Activated CD4-positive, alpha-beta memory T cell treated with anti-CD3 and anti-CD28 coated beads, Interleukin-2, amount 10 ng/mL, durations not matched to agents 7 days and 5 days (primary cell): Measurements from ENCODE around the gene IQSEC2. TPM values are rescaled to one million over a fixed set of nuclear protein-coding genes. Genes with fewer than 3 reads are reported as not detected.

ENCODE experiments used
- CTCF ChIA-PET: fragments of 350-600 bp; sonication (Branson Sonifier 250); formaldehyde crosslinking; loops from one replicate; lab custom pipeline; 2021; ENCODE audit warnings: antibody characterized with exemption, inconsistent platforms; lab: Charles Lee
- POLR2A ChIA-PET: fragments of 350-600 bp; sonication (Branson Sonifier 250); formaldehyde crosslinking; loops from one replicate; lab custom pipeline; 2021; ENCODE audit warnings: antibody characterized with exemption; lab: Charles Lee
- DNase-seq: peaks from one replicate; pipeline ENCODE4 v3.0.0-alpha.2; 2020
- H3K27ac Mint-ChIP-seq: one replicate; pipeline ENCODE4 v1.8.0; 2021; ENCODE audit warnings: mild to moderate bottlenecking, mixed read lengths
- H3K27me3 Mint-ChIP-seq: one replicate; pipeline ENCODE4 v1.8.0; 2021; ENCODE audit warnings: mixed read lengths
- H3K36me3 Mint-ChIP-seq: one replicate; pipeline ENCODE4 v1.8.0; 2021; ENCODE audit warnings: low read depth, mixed read lengths
- H3K4me1 Mint-ChIP-seq: one replicate; pipeline ENCODE4 v1.8.0; 2021; ENCODE audit warnings: mixed read lengths
- H3K4me3 Mint-ChIP-seq: one replicate; pipeline ENCODE4 v1.8.0; 2021; ENCODE audit warnings: mild to moderate bottlenecking, mixed read lengths
- H3K9me3 Mint-ChIP-seq: one replicate; pipeline ENCODE4 v1.8.0; 2021; ENCODE audit warnings: mixed read lengths
- total RNA-seq, 2 experiments: library from RNA; stranded (reverse); gene quantifications; one replicate each; pipeline ENCODE4 v1.2.3, GENCODE V29; 2021

The IQSEC2 gene
- total RNA-seq, 2 experiments from 2014 or later, result 0.20 to 0.48 TPM

- H3K27ac Mint-ChIP-seq, result no peak overlapping the region
- no peaks in the 10 kb centered on the region for H3K9me3 Mint-ChIP-seq
- DNase-seq, result no peak
- no peak overlapping the region for H3K4me3 Mint-ChIP-seq
- H3K36me3 Mint-ChIP-seq, result no peaks in the 10 kb centered on the region
- POLR2A ChIA-PET, result no interaction called here
- CTCF ChIA-PET, result no interaction called here
- no peaks in the 10 kb centered on the region for H3K27me3 Mint-ChIP-seq
- peaks cover 19% of the 10 kb centered on the region for H3K4me1 Mint-ChIP-seq
These were observed 23.5 kb downstream of the IQSEC2 start for GRCh38 chrX:53257670-53258423.

DNA sequence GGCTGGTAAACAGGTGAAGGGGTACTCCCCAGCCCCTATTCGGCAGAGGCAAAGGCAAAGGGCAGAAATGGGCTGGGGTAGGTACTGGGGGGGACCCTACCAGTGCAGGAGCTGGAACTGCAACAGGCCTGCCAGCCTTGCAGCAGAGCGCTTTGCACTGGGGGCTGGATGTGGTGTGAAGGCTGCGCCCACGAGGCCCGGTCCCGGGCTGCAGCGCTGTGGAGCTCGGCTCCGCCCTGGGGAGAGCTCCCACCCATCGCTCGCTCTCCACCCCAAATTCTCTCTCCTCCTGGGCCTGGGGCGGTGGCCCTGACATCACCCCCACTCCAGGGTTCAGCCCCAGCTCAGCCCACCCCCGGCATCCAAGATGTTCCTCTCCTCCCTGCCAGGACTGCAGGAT lies 24.2 kb downstream of the IQSEC2 start:
- no peaks in the 10 kb centered on the region for H3K27me3 Mint-ChIP-seq
- H3K4me1 Mint-ChIP-seq, result peaks cover 12% of the 10 kb centered on the region
- DNase-seq, result no peak
- POLR2A ChIA-PET, result no interaction called here
- H3K9me3 Mint-ChIP-seq, result no peaks in the 10 kb centered on the region
- no peaks in the 10 kb centered on the region for H3K36me3 Mint-ChIP-seq
- H3K4me3 Mint-ChIP-seq, result no peak overlapping the region
- no peak overlapping the region for H3K27ac Mint-ChIP-seq
- CTCF ChIA-PET, result no interaction called here

GRCh38 chrX:53256446-53257041 lies 24.8 kb downstream of the IQSEC2 start:
- Mint-ChIP-seq H3K4me3 (no peak overlapping the region), H3K9me3 (no peaks in the 10 kb centered on the region), H3K27me3 (no peaks in the 10 kb centered on the region), H3K36me3 (no peaks in the 10 kb centered on the region), H3K27ac (no peak overlapping the region), H3K4me1 (peaks cover 6% of the 10 kb centered on the region)
- POLR2A ChIA-PET, result no interaction called here
- CTCF ChIA-PET, result no interaction called here
- DNase-seq, result no peak

- H3K9me3 Mint-ChIP-seq, result no peaks in the 10 kb centered on the region
- ChIA-PET CTCF (interaction anchor here (0.6 kb wide), 1 partner anchor 210 kb away, joined by 3 read pairs; no protein-coding TSS in a partner anchor), POLR2A (no interaction called here)
- H3K4me3 Mint-ChIP-seq, result no peak overlapping the region
- no peaks in the 10 kb centered on the region for H3K4me1 Mint-ChIP-seq
- no peaks in the 10 kb centered on the region for H3K27me3 Mint-ChIP-seq
- H3K27ac Mint-ChIP-seq, result no peak overlapping the region
- no peaks in the 10 kb centered on the region for H3K36me3 Mint-ChIP-seq
- no peak for DNase-seq
These were observed 25.6 kb downstream of the IQSEC2 start for GRCh38 chrX:53255738-53256191.

- H3K27ac Mint-ChIP-seq, result no peak overlapping the region
- ChIA-PET CTCF (no interaction called here), POLR2A (no interaction called here)
- no peaks in the 10 kb centered on the region for H3K27me3 Mint-ChIP-seq
- no peaks in the 10 kb centered on the region for H3K36me3 Mint-ChIP-seq
- H3K9me3 Mint-ChIP-seq, result no peaks in the 10 kb centered on the region
- DNase-seq, result no peak
- no peak overlapping the region for H3K4me3 Mint-ChIP-seq
- H3K4me1 Mint-ChIP-seq, result no peaks in the 10 kb centered on the region
These were observed 26.6 kb downstream of the IQSEC2 start for GRCh38 chrX:53254570-53255461.

- POLR2A ChIA-PET, result interaction anchor here (0.8 kb wide), 1 partner anchor 9 kb away, joined by 6 read pairs; no protein-coding TSS in a partner anchor
- CTCF ChIA-PET, result no interaction called here
- no peaks in the 10 kb centered on the region for H3K4me1 Mint-ChIP-seq
- no peaks in the 10 kb centered on the region for H3K9me3 Mint-ChIP-seq
- H3K27ac Mint-ChIP-seq, result no peak overlapping the region
- H3K4me3 Mint-ChIP-seq, result no peak overlapping the region
- no peaks in the 10 kb centered on the region for H3K27me3 Mint-ChIP-seq
- no peak for DNase-seq
- no peaks in the 10 kb centered on the region for H3K36me3 Mint-ChIP-seq
These were observed 27.9 kb downstream of the IQSEC2 start for GRCh38 chrX:53253293-53254020.

GRCh38 chrX:53251307-53251706 lies 30.1 kb downstream of the IQSEC2 start:
- DNase-seq, result no peak
- Mint-ChIP-seq H3K4me3 (no peak overlapping the region), H3K4me1 (no peaks in the 10 kb centered on the region), H3K27ac (no peak overlapping the region), H3K27me3 (no peaks in the 10 kb centered on the region), H3K36me3 (no peaks in the 10 kb centered on the region), H3K9me3 (no peaks in the 10 kb centered on the region)
- POLR2A ChIA-PET, result no interaction called here
- CTCF ChIA-PET, result no interaction called here

DNA sequence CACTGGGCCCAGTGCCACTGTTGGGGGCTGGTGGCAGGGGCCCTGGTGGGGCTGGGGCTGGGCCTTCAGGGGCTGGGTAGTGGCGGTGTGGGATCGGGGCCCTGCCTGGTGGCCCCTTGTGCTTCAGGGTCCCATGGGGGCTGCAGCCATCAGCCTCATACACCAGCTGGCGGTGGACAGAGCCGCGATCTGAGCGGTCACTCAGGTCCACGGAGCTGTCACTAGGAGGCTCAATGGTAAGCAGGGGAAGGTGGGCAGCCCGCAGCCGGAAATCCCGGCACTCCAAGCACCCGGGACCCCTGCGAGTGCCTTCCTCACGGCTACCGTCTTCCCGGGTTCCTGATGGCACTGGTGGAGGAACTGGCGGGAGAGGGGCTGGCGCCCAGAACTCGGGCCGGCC lies 30.8 kb downstream of the IQSEC2 start:
- H3K27me3 Mint-ChIP-seq, result no peaks in the 10 kb centered on the region
- no peak overlapping the region for H3K4me3 Mint-ChIP-seq
- no peaks in the 10 kb centered on the region for H3K4me1 Mint-ChIP-seq
- CTCF ChIA-PET, result no interaction called here
- no peak for DNase-seq
- no peaks in the 10 kb centered on the region for H3K9me3 Mint-ChIP-seq
- no peaks in the 10 kb centered on the region for H3K36me3 Mint-ChIP-seq
- H3K27ac Mint-ChIP-seq, result no peak overlapping the region
- POLR2A ChIA-PET, result no interaction called here

DNA sequence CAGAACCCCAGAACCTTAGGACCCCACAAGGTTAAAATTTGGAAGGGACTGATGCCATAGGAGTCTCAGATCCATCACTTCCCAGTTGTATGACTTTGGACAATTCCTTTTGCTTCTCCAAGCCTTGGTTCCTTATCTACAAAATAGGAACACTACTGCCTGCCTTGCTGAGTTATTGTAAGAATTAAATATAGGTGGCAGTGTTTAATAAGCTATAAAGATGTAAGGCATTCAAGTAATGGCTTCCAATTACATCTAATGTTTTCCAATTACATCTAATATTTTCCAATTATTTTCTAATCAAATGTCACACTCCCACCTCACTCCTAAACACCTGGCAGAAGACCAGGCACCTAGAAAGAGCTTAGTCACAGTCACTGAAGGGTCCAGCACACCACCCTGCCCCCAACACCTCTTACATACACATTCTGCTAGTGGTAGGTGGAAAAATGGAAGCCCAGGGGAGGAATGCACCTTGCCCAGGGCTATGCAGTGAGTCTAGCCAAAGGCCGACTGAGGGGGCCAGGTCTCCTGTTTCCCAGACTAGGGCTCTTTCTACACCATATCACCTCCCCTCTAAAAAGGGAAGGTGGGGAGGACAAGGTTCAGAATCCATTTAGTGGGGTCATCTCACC lies 31.9 kb downstream of the IQSEC2 start:
- ChIA-PET POLR2A (no interaction called here), CTCF (no interaction called here)
- Mint-ChIP-seq H3K36me3 (no peaks in the 10 kb centered on the region), H3K27ac (no peak overlapping the region), H3K4me3 (no peak overlapping the region), H3K4me1 (no peaks in the 10 kb centered on the region), H3K9me3 (no peaks in the 10 kb centered on the region), H3K27me3 (no peaks in the 10 kb centered on the region)
- DNase-seq, result no peak

DNA sequence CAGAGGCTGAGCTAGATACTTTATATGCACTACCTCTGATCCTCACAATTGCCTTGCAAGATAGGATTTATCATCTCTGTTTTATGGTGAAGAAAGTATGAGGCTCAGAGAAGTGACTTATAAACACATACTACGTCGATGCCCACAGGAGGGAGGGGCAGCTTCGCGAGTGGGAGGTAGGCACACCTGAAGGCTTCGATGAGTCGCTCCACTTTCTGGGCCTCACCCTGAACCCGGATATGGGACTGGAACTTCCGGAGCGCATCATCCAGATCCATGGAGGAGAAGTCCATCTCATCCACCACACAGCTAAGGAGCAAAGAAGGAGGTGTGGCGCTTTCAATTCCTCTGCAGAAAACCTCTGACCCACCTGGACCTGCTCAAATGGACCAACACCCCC lies 33.5 kb downstream of the IQSEC2 start:
- H3K27me3 Mint-ChIP-seq, result no peaks in the 10 kb centered on the region
- ChIA-PET CTCF (no interaction called here), POLR2A (no interaction called here)
- no peak overlapping the region for H3K27ac Mint-ChIP-seq
- DNase-seq, result no peak
- H3K4me3 Mint-ChIP-seq, result no peak overlapping the region
- no peaks in the 10 kb centered on the region for H3K4me1 Mint-ChIP-seq
- H3K36me3 Mint-ChIP-seq, result no peaks in the 10 kb centered on the region
- no peaks in the 10 kb centered on the region for H3K9me3 Mint-ChIP-seq

GRCh38 chrX:53246231-53246630 lies 35.2 kb downstream of the IQSEC2 start:
- ChIA-PET CTCF (no interaction called here), POLR2A (no interaction called here)
- Mint-ChIP-seq H3K27me3 (no peaks in the 10 kb centered on the region), H3K36me3 (no peaks in the 10 kb centered on the region), H3K9me3 (no peaks in the 10 kb centered on the region), H3K27ac (no peak overlapping the region), H3K4me3 (no peak overlapping the region), H3K4me1 (no peaks in the 10 kb centered on the region)
- no peak for DNase-seq

GRCh38 chrX:53244610-53245009 lies 36.8 kb downstream of the IQSEC2 start:
- ChIA-PET POLR2A (no interaction called here), CTCF (interaction anchor here (1.0 kb wide), 2 partner anchors 18 to 29 kb away, joined by 3 to 4 read pairs; no protein-coding TSS in a partner anchor)

More at GRCh38 chrX:53244610-53245009, 36.8 kb downstream of the IQSEC2 start:
- no peaks in the 10 kb centered on the region for H3K9me3 Mint-ChIP-seq
- no peak overlapping the region for H3K4me3 Mint-ChIP-seq
- no peaks in the 10 kb centered on the region for H3K36me3 Mint-ChIP-seq
- H3K27me3 Mint-ChIP-seq, result no peaks in the 10 kb centered on the region
- no peaks in the 10 kb centered on the region for H3K4me1 Mint-ChIP-seq
- no peak overlapping the region for H3K27ac Mint-ChIP-seq
- no peak for DNase-seq
